Pancreas (tissue), 10 donors: ENCODE results near the gene SEMA4D. TPM values are rescaled to one million over a fixed set of nuclear protein-coding genes. Genes with fewer than 3 reads are reported as not detected.

Experiments used
- ATAC-seq, 4 donors: fragments of 200-7000 bp; cut with Tn5 transposase; one replicate each; pipeline versions ENCODE4 v1.8.0 to v1.9.1; 2020; ENCODE audit warnings: mild to moderate bottlenecking in 4 of 4, moderate library complexity in 4 of 4
- DNase-seq, 6 donors: peaks; one replicate each; pipeline ENCODE4 v3.0.0-alpha.2; 2020
- FAIRE-seq: peaks from 2 replicates; lab custom pipeline; 2012; peaks lifted over from hg19 to GRCh38; lab: Jason Lieb, UNC
- H3K27ac ChIP-seq, 4 donors: fragments of 200-600 bp; sonication (generic); 1 replicate in 3 of 4; 2 replicates in 1 of 4; pipeline versions ENCODE4 v1.5.0 to v1.8.0; 2020
- H3K27me3 ChIP-seq, 4 donors: fragments of 200-600 bp; one replicate each; pipeline ENCODE4 v1.8.0; 2021
- H3K36me3 ChIP-seq, 3 donors: fragments of 200-600 bp; sonication (generic) in 1 of 3; one replicate each; pipeline versions ENCODE4 v1.5.0 to v1.8.0; 2020 to 2021
- H3K4me1 ChIP-seq, 3 donors: fragments of 200-600 bp; one replicate each; pipeline ENCODE4 v1.8.0; 2021
- H3K4me3 ChIP-seq, 4 donors: fragments of 200-600 bp; sonication (generic) in 2 of 4; one replicate each; pipeline versions ENCODE4 v1.5.0 to v1.8.0; 2020 to 2021
- H3K9me3 ChIP-seq, 4 donors: fragments of 200-600 bp; one replicate each; pipeline ENCODE4 v1.8.0; 2021
- CTCF ChIP-seq, 4 donors: fragments of 200-600 bp; sonication (generic) in 3 of 4; IDR thresholded peaks; one replicate each; pipeline versions ENCODE4 v1.5.0 to v1.8.0; 2021; ENCODE audit warnings: antibody characterized with exemption in 4 of 4
- WGBS, 2 donors: extraction: QIAGEN DNeasy Blood & Tissue Kit; methylation state at CpG; one replicate each; pipeline ENCODE4 v1.1.7; 2013; 5-methylcytosine and 5-hydroxymethylcytosine counted together
- intact Hi-C, 3 donors: fragments of 100-400 bp; cut with DNase I; formaldehyde crosslinking; loops; one replicate each; pipeline versions ENCODE4 v1.11.1 to v1.14.2; 2022
- polyA plus RNA-seq, 2 donors: library from polyadenylated mRNA; stranded (reverse); fragments of 200-250 nt; gene quantifications; one replicate each; pipeline ENCODE4 v1.2.3, GENCODE V29; 2013
- total RNA-seq, 6 donors: library from RNA; stranded (reverse); fragmentation: NEBNext Ultra II Directional in 4 of 6; extraction: Animal tissue kit (Norgen Biotek cat#: 25700) in 4 of 6; gene quantifications; one replicate each; pipeline versions ENCODE4 v1.2.1 to v1.2.4, GENCODE V29; 2021 to 2023
- donor health status: healthy with polysubstance abuse.
- donor health status: DM: no; HTN: no; CAD: no; lungs with moderate emphysema.
- donor health status: DM: no; HTN: no; CAD: no.
- donor health status: control.
- donor health status: control.
- donor health status: Bipolar disorder and iron deficiency.
- donor health status: DM: yes; HTN: yes; CAD: no.
- donor health status: DM: no; HTN: no; CAD: no.
- donor health status: DM: no; HTN: no; CAD: no.
- donor health status: DM: yes; HTN: yes; CAD: no.

Gene SEMA4D
- total and polyA plus RNA-seq, 8 donors = 7.1 to 29.7 (median 12.9) TPM

- Histone ChIP-seq H3K4me1 (no peaks in the 10 kb centered on the region), H3K27me3 (no peaks in the 10 kb centered on the region), H3K4me3 (no peak overlapping the region), H3K36me3 (peaks cover 0 to 82% (median 46%) of the 10 kb centered on the region in 3 donors), H3K9me3 (no peaks in the 10 kb centered on the region), H3K27ac (no peak overlapping the region)
- intact Hi-C loops = no loop called here
- peak in 2 of 4 donors; percentile 22 to 28 for ATAC-seq
- WGBS, 2 donors = 88 to 94% methylated on average over 8 of the region's 8 CpGs
- no peak for TF ChIP-seq CTCF (IDR thresholded peaks at IDR 0.05)
- FAIRE-seq = no peak
- DNase-seq = no peak
Measured at GRCh38 chr9:89352874-89353649, 144.9 kb downstream of the SEMA4D start.

- 68 to 81% methylated on average over 3 of the region's 3 CpGs for WGBS, 2 donors
- no peaks in the 10 kb centered on the region for H3K4me1 ChIP-seq
- H3K27me3 ChIP-seq = no peaks in the 10 kb centered on the region
- peaks cover 0 to 82% (median 42%) of the 10 kb centered on the region in 3 donors for H3K36me3 ChIP-seq
- ATAC-seq = no peak
- no peaks in the 10 kb centered on the region for H3K9me3 ChIP-seq
- no peak for TF ChIP-seq CTCF (IDR thresholded peaks at IDR 0.05)
- no peak for DNase-seq
- H3K27ac ChIP-seq = no peak overlapping the region
- intact Hi-C loops = no loop called here
- H3K4me3 ChIP-seq = no peak overlapping the region
- FAIRE-seq = no peak
Measured at GRCh38 chr9:89352451-89352850, 145.5 kb downstream of the SEMA4D start.

GRCh38 chr9:89351584-89352300, 146.2 kb downstream of the SEMA4D start:
- H3K27me3 ChIP-seq = no peaks in the 10 kb centered on the region
- intact Hi-C loops = no loop called here
- peaks cover 0 to 80% (median 41%) of the 10 kb centered on the region in 3 donors for H3K36me3 ChIP-seq
- FAIRE-seq (no peak), ATAC-seq (no peak), DNase-seq (no peak)
- H3K4me3 ChIP-seq = no peak overlapping the region
- TF ChIP-seq CTCF (IDR thresholded peaks at IDR 0.05) = no peak
- H3K27ac ChIP-seq = no peak overlapping the region
- H3K4me1 ChIP-seq = no peaks in the 10 kb centered on the region
- no peaks in the 10 kb centered on the region for H3K9me3 ChIP-seq
- 93 to 94% methylated on average over 6 of the region's 6 CpGs for WGBS, 2 donors

- Histone ChIP-seq H3K36me3 (peaks cover 0 to 79% (median 47%) of the 10 kb centered on the region in 3 donors), H3K9me3 (no peaks in the 10 kb centered on the region), H3K27me3 (no peaks in the 10 kb centered on the region), H3K4me1 (no peaks in the 10 kb centered on the region), H3K27ac (no peak overlapping the region), H3K4me3 (no peak overlapping the region)
- WGBS, 2 donors = 60 to 61% methylated on average over 2 of the region's 2 CpGs
- intact Hi-C loops = no loop called here
- DNase-seq (no peak), ATAC-seq (no peak), FAIRE-seq (no peak)
- TF ChIP-seq CTCF (IDR thresholded peaks at IDR 0.05) = no peak
Measured at GRCh38 chr9:89350988-89351557, 146.8 kb downstream of the SEMA4D start.
